Frontal cortex (tissue), 4 donors: ENCODE measurements around the gene ZNF69. TPM values are rescaled to one million over a fixed set of nuclear protein-coding genes. Genes with fewer than 3 reads are reported as not detected.
"Not testable (repeated sequence)": the region's sequence is repeated elsewhere in the genome, so short reads cannot be mapped to it uniquely, and the experiment has no call there.

Experiments used
- DNase-seq, 2 donors: peaks; one replicate each; pipeline ENCODE4 v3.0.0; 2012; ENCODE audit warnings: low spot score in 2 of 2
- FAIRE-seq: peaks from 2 replicates; lab custom pipeline; 2012; peaks lifted over from hg19 to GRCh38; lab: Jason Lieb, UNC
- total RNA-seq: library from RNA; depleted of rRNA; stranded (reverse); fragments of >200 nt; gene quantifications from one replicate; pipeline ENCODE4 v1.2.3, GENCODE V29; 2014
- donor health status: control.
- donor health status: control.
- donor health status: control.

ZNF69 gene
- total RNA-seq, 1 donor from 2014 or later = 17.9 TPM

GRCh38 chr19:11949201-11949600 is 61.6 kb downstream of the ZNF69 start:
- DNase-seq = no peak
- no peak for FAIRE-seq

DNA sequence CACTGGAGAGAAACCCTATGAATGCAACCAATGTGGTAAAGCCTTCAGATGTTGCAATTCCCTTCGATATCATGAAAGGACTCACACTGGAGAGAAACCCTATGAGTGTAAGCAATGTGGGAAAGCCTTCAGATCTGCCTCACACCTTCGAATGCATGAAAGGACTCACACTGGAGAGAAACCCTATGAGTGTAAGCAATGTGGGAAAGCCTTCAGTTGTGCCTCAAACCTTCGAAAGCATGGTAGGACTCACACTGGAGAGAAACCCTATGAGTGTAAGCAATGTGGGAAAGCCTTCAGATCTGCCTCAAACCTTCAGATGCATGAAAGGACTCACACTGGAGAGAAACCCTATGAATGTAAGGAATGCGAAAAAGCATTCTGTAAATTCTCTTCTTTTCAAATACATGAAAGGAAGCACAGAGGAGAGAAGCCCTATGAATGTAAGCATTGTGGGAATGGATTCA is 62.1 kb downstream of the ZNF69 start:
- not testable (repeated sequence) for FAIRE-seq, DNase-seq

- FAIRE-seq (no peak), DNase-seq (no peak)
Measured at GRCh38 chr19:11950312-11950711, 62.7 kb downstream of the ZNF69 start.

Other genes with a start within 250 kb of the ZNF69 start
- 26.9 TPM for gene ZNF823, start 148.8 kb upstream of the ZNF69 start, total RNA-seq
- gene ZNF441, start 120.8 kb upstream of the ZNF69 start, total RNA-seq = 38.3 TPM
- gene ZNF491, start 89.3 kb upstream of the ZNF69 start, total RNA-seq = 17.1 TPM
- 21.6 TPM for gene ZNF440, start 73.5 kb upstream of the ZNF69 start, total RNA-seq
- 38.3 TPM for gene ZNF439, start 39.1 kb upstream of the ZNF69 start, total RNA-seq
- gene ZNF700, start 37.3 kb downstream of the ZNF69 start, total RNA-seq = 13.5 TPM
- 4.5 TPM for gene ZNF763, start 77.3 kb downstream of the ZNF69 start, total RNA-seq
- gene ZNF433, start 147.9 kb downstream of the ZNF69 start, total RNA-seq = 16.3 TPM
- gene ZNF878, start 165.2 kb downstream of the ZNF69 start, total RNA-seq = 0.41 TPM
- 13.5 TPM for gene ZNF844, start 176.9 kb downstream of the ZNF69 start, total RNA-seq